ENCODE results near the gene DPH7.
"Not testable (repeated sequence)": the region's sequence is repeated elsewhere in the genome, so short reads cannot be mapped to it uniquely, and the experiment has no call there.

Gene DPH7

GRCh38 chr9:137544176-137544760, 34.5 kb downstream of the DPH7 start:
- DNase-seq = no peak

DNA sequence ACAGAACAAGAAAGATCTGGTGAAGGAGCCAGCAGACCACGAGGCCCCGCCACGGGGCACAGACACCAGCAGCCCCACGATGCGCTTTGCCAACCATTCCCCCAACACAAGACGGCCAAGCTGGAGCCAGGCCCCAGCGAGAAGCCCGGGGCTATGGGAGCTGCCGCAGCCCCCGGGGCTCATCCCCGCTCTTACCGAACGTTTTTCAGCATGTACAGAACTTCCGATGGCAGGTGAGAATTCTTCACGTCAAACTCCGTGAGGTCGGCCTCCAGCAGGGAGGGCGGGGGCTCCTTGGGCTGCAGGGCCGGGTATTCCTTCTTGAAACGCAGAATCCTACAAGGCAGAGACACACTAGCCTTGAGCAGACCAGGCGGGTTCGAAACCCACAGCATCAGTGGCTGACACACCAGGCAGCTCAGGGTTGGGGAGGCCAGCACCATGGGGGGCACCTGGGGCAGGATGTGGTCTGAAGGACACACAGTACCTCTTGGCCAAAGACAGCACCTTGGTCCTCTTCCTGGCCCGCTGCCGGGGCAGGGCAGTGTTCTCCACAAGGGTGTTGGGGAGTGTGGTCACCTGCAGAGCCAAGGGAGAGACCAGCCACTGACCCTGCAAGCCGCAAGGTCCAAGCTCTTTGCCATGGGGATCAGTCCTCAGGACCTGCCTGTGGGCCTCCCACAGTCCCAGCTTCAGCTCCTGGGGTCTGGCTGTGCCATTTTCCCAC, 35.3 kb downstream of the DPH7 start:
- no peak for DNase-seq

DNA sequence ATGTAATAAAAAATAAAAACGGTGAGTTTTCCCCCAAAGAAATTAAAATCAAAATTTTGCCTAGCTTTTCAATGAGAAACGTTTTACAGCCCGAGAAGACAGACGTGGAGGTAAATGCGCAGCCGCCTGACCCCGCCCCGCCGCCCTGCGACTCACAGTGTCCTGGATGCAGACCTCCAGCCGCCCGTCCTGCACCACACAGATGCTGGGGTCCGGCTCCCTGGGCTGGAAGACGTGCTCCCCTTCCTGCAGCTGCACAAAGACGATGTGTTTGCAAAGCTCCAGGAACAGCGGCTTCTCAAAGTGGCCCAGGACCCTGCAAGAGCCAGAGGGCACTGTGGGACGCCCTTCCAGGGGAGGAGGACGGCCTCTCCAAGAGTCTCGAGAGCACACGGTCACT, 36.2 kb downstream of the DPH7 start:
- DNase-seq = no peak

DNA sequence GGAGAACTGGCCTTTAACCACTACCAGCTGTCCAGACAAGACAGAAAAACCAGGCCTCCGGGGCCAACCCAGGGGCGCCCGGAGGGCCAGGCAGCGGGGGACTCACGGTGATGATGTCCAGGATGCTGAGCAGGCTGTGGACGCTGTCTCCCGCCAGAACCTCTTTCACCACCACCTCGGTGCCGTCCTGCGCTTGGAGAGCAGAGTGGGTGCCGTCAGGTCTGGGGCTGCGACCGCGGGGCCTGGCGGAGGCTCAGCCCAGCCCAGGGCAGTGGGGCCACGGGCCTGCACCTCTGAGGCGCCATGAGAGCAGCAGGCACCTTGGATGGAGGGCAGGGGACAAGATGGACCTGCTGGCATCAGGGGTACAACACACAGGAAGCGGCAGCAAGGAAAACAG, 38.2 kb downstream of the DPH7 start:
- DNase-seq = no peak

DNA sequence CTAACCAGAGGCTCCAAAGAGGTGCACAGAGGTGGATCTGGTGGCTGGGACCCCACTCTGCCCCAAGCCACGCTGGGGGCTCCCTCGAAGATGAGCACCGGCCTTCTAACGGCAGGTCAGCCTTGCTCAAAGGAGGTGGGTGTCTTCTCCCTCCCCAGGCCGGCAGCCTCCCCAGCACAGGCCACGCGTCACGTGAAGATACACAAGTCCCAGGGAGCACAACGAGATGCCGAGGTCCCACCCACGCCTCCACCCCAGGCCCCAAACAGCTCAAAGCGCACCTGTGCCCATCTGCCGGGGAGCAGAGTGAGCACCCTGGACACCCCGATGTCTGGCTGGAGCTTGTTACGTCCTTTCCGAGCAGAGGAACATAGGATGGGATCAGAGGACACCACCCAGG, 40.7 kb downstream of the DPH7 start:
- no peak for DNase-seq

DNA sequence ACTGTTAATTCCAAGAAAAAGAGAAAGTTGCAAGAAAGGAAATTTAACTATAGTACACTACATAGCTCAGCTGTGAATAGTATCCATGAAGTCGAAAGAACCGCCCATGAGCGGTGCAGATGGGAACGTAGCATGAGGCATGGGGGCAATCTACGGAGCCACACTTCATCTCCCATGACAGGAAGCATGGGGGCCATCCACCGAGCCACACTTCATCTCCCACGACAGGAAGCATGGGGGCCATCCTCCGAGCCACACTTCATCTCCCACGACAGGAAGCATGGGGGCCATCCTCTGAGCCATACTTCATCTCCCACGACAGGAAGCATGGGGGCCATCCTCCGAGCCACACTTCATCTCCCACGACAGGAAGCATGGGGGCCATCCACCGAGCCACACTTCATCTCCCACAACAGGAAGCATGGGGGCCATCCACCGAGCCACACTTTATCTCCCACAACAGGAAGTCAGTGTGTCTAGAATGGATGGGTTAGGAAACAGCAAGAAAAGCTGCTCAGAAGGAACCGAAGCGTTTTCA, 42.1 kb downstream of the DPH7 start:
- DNase-seq = not testable (repeated sequence)

DNA sequence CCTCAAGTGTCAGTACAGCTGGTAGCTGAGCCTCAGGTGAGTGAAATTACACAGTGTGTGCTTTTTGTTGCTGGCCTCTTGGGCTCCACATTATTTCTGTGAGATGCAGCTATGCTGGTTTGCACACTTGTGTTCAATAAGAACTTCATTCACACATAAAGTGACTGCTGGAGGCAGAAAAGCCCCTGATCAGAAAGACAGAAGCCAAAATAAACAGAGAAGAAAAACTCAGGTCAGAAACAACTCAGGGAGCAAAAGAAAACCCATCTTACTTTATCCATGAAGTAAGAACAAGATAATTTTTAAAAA, 43.7 kb downstream of the DPH7 start:
- DNase-seq = no peak

- no peak for DNase-seq
These were observed 44.2 kb downstream of the DPH7 start for GRCh38 chr9:137534256-137535119.

DNA sequence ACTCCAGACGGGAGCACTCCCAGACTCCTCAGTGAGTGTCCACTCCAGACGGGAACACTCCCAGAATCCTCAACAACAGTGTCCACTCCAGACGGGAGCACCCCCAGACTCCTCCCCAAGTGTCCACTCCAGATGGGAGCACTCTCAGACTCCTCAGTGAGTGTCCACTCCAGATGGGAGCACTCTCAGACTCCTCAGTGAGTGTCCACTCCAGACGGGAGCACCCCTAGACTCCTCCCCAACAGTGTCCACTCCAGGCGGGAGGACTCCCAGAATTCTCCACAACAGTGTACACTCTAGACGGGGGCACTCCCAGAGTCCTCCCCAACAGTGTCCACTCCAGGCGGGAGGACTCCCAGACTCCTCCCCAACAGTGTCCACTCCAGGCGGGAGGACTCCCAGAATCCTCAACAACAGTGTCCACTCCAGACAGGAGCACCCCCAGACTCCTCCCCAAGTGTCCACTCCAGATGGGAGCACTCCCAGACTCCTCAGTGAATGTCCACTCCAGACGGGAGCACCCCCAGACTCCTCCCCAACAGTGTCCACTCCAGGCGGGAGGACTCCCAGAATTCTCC, 45.7 kb downstream of the DPH7 start:
- not testable (repeated sequence) for DNase-seq

DNA sequence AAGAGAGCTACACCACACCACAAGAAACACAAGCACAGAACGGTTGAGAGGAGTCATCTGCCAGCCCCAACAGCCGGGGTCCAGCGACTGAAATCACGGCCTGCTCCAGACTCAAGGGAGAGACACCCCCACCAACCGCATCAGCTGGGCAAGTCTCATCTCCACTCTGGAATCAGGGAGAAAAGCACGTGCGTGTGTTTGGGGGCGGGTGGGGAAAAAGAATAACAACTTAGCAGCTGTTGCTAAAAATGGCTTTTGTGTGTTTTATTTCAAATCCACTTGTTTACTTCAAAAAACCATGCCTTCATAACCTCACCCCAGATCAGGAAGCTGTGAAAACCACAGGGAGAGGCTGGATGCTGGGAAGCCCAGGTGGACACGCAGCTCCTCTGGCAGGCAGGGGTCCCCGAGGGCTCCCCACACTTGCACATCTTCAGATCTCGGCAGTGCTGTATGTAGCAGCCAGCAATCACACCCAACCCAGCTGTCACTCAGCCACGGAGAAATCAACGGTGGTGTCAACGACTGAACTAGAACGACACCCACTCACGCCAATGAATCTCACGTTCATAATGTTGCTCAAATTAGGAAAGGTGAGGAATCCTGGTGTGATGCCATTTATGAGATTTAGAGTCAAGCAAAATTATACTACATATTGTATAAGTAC, 47.5 kb downstream of the DPH7 start:
- DNase-seq = no peak

DNA sequence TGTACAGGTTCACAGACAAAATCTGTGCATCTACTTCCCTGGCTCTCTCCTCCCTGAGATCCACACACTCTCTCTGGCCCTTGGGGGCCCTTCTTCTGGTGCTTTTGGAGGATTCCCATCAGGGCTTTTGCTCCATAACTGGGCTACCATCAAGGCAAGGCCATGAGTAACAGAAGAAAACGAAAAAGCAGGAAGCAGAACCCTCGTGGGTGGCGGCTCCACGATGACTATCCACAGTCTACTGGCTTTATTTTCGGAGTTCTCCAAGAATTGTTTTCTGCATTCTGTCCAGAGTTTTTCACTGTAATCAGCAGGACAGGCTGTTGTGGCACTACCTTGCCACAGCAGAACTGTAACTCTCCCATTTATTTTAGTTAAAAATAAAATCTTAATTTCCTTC, 48.4 kb downstream of the DPH7 start:
- DNase-seq = no peak

DNA sequence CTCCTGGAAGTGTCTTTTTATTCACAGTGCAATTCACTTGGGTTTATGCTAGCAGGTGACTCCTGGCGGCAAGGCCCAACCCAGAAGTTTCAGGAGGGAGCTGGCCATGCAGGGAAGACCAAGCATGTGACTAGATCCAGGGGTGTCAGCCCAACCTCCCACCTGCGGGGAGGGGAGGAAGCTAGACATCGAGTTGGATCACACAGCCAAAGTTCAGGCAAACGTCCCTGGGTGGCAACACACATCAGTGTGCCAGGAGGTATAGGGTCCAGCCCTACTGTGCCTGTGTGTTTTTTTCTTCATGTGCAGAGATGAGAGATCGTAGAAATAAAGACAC, 53.8 kb downstream of the DPH7 start:
- no peak for DNase-seq

- no peak for DNase-seq
These were observed 54.4 kb downstream of the DPH7 start for GRCh38 chr9:137524161-137524980.

GRCh38 chr9:137522746-137523455, 55.8 kb downstream of the DPH7 start:
- no peak for DNase-seq

DNA sequence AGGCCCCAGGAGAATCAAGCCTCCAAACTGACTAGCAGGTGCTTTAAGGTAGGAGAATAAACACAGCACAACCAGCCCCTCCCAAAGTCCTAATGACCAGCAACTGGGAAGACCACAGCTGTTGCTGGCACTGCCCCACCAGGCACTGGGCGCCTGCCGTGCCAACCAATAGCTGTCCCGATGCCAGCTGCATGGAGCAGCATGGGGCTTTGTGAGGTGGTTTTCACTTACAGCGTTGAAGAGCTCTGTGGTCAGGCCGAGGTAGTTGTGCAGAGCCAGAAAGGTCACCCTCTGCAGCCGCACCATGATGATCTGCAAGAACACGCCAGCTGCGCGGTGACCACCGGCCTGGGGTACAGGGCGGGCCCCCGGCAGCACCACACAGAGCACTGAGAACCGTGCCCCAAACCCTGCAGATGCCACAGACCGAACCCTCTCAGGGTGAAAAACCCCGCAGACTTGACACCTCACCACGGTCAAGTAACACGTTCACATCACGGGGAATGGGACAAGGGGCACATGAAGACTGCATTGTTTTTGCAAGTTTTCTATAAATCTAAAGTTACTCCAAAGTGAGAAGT, 57.2 kb downstream of the DPH7 start:
- no peak for DNase-seq

GRCh38 chr9:137520614-137521404, 57.9 kb downstream of the DPH7 start:
- DNase-seq = no peak

- no peak for DNase-seq
These were observed 59.2 kb downstream of the DPH7 start for GRCh38 chr9:137519553-137519952.

- not testable (repeated sequence) for DNase-seq
These were observed 59.9 kb downstream of the DPH7 start for GRCh38 chr9:137518661-137519459.

Data from NCI-H1694 (cell line).